COR-L47 (cell line): Measurements from ENCODE around the gene FAM210A.

Experiments used
- DNase-seq: peaks from one replicate; lab custom pipeline; 2025; lab: John Stamatoyannopoulos, UW

The FAM210A gene

GRCh38 chr18:13643261-13643751 is 83.1 kb downstream of the FAM210A start:
- no peak for DNase-seq

- DNase-seq, result no peak
These were observed 83.9 kb downstream of the FAM210A start for GRCh38 chr18:13642440-13642827.

- no peak for DNase-seq
These were observed 84.6 kb downstream of the FAM210A start for GRCh38 chr18:13641551-13642439.

GRCh38 chr18:13640266-13640860 is 86.0 kb downstream of the FAM210A start:
- no peak for DNase-seq

GRCh38 chr18:13638719-13639595 is 87.4 kb downstream of the FAM210A start:
- DNase-seq, result no peak

GRCh38 chr18:13635046-13635445 is 91.3 kb downstream of the FAM210A start:
- no peak for DNase-seq

GRCh38 chr18:13633700-13634099 is 92.7 kb downstream of the FAM210A start:
- no peak for DNase-seq

- DNase-seq, result no peak
These were observed 95.6 kb downstream of the FAM210A start for GRCh38 chr18:13630716-13631268.

- peak; percentile 71 for DNase-seq
These were observed 96.3 kb downstream of the FAM210A start for GRCh38 chr18:13629841-13630715.

GRCh38 chr18:13628211-13628610 is 98.1 kb downstream of the FAM210A start:
- no peak for DNase-seq

- no peak for DNase-seq
These were observed 98.7 kb downstream of the FAM210A start for GRCh38 chr18:13627639-13628038.

GRCh38 chr18:13626544-13626908 is 99.8 kb downstream of the FAM210A start:
- DNase-seq, result peak; percentile 69

GRCh38 chr18:13625843-13626543 is 100.4 kb downstream of the FAM210A start:
- DNase-seq, result no peak

GRCh38 chr18:13625355-13625754 is 101.0 kb downstream of the FAM210A start:
- no peak for DNase-seq

GRCh38 chr18:13624563-13625237 is 101.7 kb downstream of the FAM210A start:
- DNase-seq, result no peak

- no peak for DNase-seq
These were observed 102.5 kb downstream of the FAM210A start for GRCh38 chr18:13623871-13624270.

- no peak for DNase-seq
These were observed 103.0 kb downstream of the FAM210A start for GRCh38 chr18:13623348-13623747.

- DNase-seq, result no peak
These were observed 103.6 kb downstream of the FAM210A start for GRCh38 chr18:13622751-13623150.

GRCh38 chr18:13621886-13622619 is 104.3 kb downstream of the FAM210A start:
- DNase-seq, result no peak
